Measurements from ENCODE around the gene SLC49A3. TPM values are rescaled to one million over a fixed set of nuclear protein-coding genes. Genes with fewer than 3 reads are reported as not detected.
"Not testable (repeated sequence)": the region's sequence is repeated elsewhere in the genome, so short reads cannot be mapped to it uniquely, and the experiment has no call there.

SLC49A3 gene
- total RNA-seq, 2 experiments from 2014 or later: not detected

DNA sequence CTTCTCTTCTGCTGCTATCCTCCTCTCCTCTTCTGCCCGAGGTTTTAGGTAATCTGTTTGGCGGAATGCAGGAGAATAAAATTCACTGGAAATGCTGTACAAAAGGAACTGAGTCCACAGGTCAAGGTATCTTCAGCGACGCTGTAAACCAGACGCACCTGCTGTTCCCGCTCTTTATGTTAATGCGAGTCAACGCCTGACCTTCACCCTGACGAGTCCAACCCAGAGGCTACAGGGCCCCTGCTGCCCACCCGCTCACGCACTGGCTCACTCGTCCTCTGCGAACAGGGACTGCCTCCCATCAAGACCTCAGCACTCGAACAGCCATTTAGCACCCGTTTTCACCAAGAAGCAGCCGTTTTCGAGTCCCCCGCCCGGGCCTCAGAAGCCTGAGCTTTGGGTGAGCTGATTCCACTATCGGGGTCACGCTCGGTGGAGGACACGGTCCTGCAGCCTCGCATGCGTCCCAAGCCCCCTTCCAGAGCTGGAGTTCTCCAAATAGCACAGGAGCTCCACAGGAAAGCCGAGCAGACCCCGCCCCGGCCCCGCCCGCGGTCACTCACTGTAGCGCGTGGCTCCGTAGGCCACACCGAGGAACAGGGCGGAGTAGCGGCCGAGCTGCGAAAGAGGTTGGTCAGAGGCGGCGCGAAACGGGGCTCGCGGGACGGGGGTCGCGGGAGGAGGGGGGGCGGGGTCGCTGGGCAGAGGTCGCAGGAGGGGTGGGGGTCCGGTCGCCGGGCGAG lies 15.4 kb downstream of the SLC49A3 start:
- peaks cover 38% of the 10 kb centered on the region for H3K36me3 ChIP-seq (ENCODE audit: insufficient read depth, low read length)
- BruUV-seq (replicated peaks): no TSS peak
- H2AFZ ChIP-seq (ENCODE audit: low read length): no peak overlapping the region; the same call in 1 of the 2 replicates
- no peak for TF ChIP-seq EZH2phosphoT487 (IDR thresholded peaks at IDR 0.05; ENCODE audit: borderline replicate concordance, low read depth, low read length)
- TF ChIP-seq, protein P1, sequence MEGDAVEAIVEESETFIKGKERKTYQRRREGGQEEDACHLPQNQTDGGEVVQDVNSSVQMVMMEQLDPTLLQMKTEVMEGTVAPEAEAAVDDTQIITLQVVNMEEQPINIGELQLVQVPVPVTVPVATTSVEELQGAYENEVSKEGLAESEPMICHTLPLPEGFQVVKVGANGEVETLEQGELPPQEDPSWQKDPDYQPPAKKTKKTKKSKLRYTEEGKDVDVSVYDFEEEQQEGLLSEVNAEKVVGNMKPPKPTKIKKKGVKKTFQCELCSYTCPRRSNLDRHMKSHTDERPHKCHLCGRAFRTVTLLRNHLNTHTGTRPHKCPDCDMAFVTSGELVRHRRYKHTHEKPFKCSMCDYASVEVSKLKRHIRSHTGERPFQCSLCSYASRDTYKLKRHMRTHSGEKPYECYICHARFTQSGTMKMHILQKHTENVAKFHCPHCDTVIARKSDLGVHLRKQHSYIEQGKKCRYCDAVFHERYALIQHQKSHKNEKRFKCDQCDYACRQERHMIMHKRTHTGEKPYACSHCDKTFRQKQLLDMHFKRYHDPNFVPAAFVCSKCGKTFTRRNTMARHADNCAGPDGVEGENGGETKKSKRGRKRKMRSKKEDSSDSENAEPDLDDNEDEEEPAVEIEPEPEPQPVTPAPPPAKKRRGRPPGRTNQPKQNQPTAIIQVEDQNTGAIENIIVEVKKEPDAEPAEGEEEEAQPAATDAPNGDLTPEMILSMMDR (conservative IDR thresholded peaks at IDR 0.05; ENCODE audit: low read length): no peak
- H3K79me2 ChIP-seq (ENCODE audit: insufficient read depth, low read depth, low read length): peaks cover 17% of the 10 kb centered on the region
- intact Hi-C loops (cut with micrococcal nuclease; ENCODE audit: unreplicated experiment): loop anchor here (1.0 to 10.0 kb wide), 3 partner anchors 199 to 1041 kb away; partner anchors contain the start of gene SLBP
- POLR2A ChIA-PET: no interaction called here
- H3K27ac ChIP-seq (ENCODE audit: low read depth, low read length, poor library complexity, severe bottlenecking): peak overlapping the region; percentile 51
- peak overlapping the region; percentile 98 for H3K4me3 ChIP-seq (ENCODE audit: low read depth, low read length, poor library complexity, severe bottlenecking)
- H3K9me3 ChIP-seq (ENCODE audit: low read length): no peaks in the 10 kb centered on the region
- H3K4me1 ChIP-seq (ENCODE audit: insufficient read depth, low read length, poor library complexity, severe bottlenecking): peaks cover 46% of the 10 kb centered on the region
- CTCF ChIA-PET (ENCODE audit: unreplicated experiment): no interaction called here
- no peaks in the 10 kb centered on the region for H3K9me2 ChIP-seq (ENCODE audit: insufficient read depth, low read length)
- H3K4me2 ChIP-seq (ENCODE audit: low read length): peak overlapping the region; percentile 96
- no peaks in the 10 kb centered on the region for H4K20me1 ChIP-seq (ENCODE audit: insufficient read depth, low read length)
- DNase-seq (ENCODE audit: low spot score): peak; percentile 32

GRCh38 chr4:671769-672168 lies 17.2 kb downstream of the SLC49A3 start:
- no peak overlapping the region for H2AFZ ChIP-seq (ENCODE audit: low read length)
- H3K36me3 ChIP-seq (ENCODE audit: insufficient read depth, low read length): peaks cover 38% of the 10 kb centered on the region
- TF ChIP-seq, protein P1 (conservative IDR thresholded peaks at IDR 0.05; ENCODE audit: low read length): no peak
- TF ChIP-seq EZH2phosphoT487 (IDR thresholded peaks at IDR 0.05; ENCODE audit: borderline replicate concordance, low read depth, low read length): no peak
- H3K4me2 ChIP-seq (ENCODE audit: low read length): no peak overlapping the region
- H3K9me2 ChIP-seq (ENCODE audit: insufficient read depth, low read length): no peaks in the 10 kb centered on the region
- CTCF ChIA-PET (ENCODE audit: unreplicated experiment): no interaction called here
- H3K4me3 ChIP-seq (ENCODE audit: low read depth, low read length, poor library complexity, severe bottlenecking): no peak overlapping the region
- no peaks in the 10 kb centered on the region for H4K20me1 ChIP-seq (ENCODE audit: insufficient read depth, low read length)
- DNase-seq (ENCODE audit: low spot score): no peak
- H3K4me1 ChIP-seq (ENCODE audit: insufficient read depth, low read length, poor library complexity, severe bottlenecking): peaks cover 28% of the 10 kb centered on the region
- intact Hi-C loops (cut with micrococcal nuclease; ENCODE audit: unreplicated experiment): loop anchor here (10.0 kb wide), 2 partner anchors 197 to 1043 kb away; partner anchors contain the start of gene SLBP
- H3K9me3 ChIP-seq (ENCODE audit: low read length): no peaks in the 10 kb centered on the region
- POLR2A ChIA-PET: no interaction called here
- peaks cover 17% of the 10 kb centered on the region for H3K79me2 ChIP-seq (ENCODE audit: insufficient read depth, low read depth, low read length)
- no TSS peak for BruUV-seq (replicated peaks)
- no peak overlapping the region for H3K27ac ChIP-seq (ENCODE audit: low read depth, low read length, poor library complexity, severe bottlenecking)

DNA sequence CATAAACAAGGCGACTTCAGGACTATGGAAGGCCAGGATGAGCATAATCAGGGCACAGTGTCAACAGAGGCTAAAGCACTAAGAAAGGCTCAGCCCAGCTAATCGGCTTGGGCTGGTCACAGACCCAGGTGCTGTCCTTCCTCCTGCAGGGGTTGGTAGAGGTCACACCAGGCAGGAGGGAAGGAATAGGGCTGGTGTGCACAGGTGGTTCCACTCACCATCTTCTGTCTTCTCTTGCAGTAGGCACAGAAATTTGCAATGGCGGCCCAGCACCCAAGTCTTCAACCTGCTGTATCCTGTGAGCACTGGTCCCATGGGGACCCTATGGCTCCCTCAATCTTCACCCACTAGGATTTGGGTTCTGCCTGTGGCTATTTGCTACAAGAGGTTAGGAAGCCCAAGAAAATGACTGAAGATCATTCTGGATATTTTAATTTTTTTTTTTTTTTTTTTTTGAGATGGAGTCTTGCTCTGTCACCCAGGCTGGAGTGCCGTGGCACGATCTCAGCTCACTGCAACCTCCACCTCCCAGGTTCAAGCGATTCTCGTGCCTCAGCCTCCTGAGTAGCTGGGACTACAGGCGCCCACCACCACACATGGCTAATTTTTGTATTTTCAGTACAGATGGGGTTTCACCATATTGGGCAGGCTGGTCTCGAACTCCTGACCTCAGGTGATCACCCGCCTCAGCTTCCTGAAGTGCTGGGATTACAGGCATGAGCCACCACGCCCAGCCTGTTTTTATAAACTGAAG lies 19.0 kb downstream of the SLC49A3 start:
- CTCF ChIA-PET (ENCODE audit: unreplicated experiment); DNase-seq (ENCODE audit: low spot score); H3K9me3 ChIP-seq (ENCODE audit: low read length); H3K27ac ChIP-seq (ENCODE audit: low read depth, low read length, poor library complexity, severe bottlenecking); H2AFZ ChIP-seq (ENCODE audit: low read length); POLR2A ChIA-PET; H4K20me1 ChIP-seq (ENCODE audit: insufficient read depth, low read length); H3K4me3 ChIP-seq (ENCODE audit: low read depth, low read length, poor library complexity, severe bottlenecking); BruUV-seq (replicated peaks); H3K9me2 ChIP-seq (ENCODE audit: insufficient read depth, low read length); H3K4me2 ChIP-seq (ENCODE audit: low read length): not testable (repeated sequence)
- peaks cover 10% of the 10 kb centered on the region for H3K4me1 ChIP-seq (ENCODE audit: insufficient read depth, low read length, poor library complexity, severe bottlenecking)
- H3K79me2 ChIP-seq (ENCODE audit: insufficient read depth, low read depth, low read length): peaks cover 17% of the 10 kb centered on the region
- peaks cover 38% of the 10 kb centered on the region for H3K36me3 ChIP-seq (ENCODE audit: insufficient read depth, low read length)
- intact Hi-C loops (cut with micrococcal nuclease; ENCODE audit: unreplicated experiment): loop anchor here (10.0 kb wide), 2 partner anchors 195 to 1045 kb away; partner anchors contain the start of gene SLBP

DNA sequence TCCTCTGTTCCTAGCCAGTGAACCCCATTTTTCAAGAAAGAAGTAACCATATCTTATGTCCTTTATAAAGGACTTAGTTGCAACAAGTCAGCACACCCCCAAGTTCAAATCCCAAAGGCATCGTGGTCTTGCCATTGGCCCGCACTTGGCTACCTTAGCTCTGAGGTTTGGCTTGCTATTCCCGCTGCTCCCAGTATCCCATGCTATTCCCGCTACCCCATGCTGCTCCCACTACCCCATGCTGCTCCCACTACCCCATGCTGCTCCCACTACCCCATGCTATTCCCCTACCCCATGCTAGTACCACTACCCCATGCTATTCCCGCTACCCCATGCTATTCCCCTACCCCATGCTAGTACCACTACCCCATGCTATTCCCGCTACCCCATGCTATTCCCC lies 20.7 kb downstream of the SLC49A3 start:
- H3K79me2 ChIP-seq (ENCODE audit: insufficient read depth, low read depth, low read length): peaks cover 12% of the 10 kb centered on the region
- H3K9me3 ChIP-seq (ENCODE audit: low read length); H3K4me3 ChIP-seq (ENCODE audit: low read depth, low read length, poor library complexity, severe bottlenecking); H3K4me1 ChIP-seq (ENCODE audit: insufficient read depth, low read length, poor library complexity, severe bottlenecking); DNase-seq (ENCODE audit: low spot score); H3K9me2 ChIP-seq (ENCODE audit: insufficient read depth, low read length); CTCF ChIA-PET (ENCODE audit: unreplicated experiment); intact Hi-C loops (cut with micrococcal nuclease; ENCODE audit: unreplicated experiment); H3K27ac ChIP-seq (ENCODE audit: low read depth, low read length, poor library complexity, severe bottlenecking); H2AFZ ChIP-seq (ENCODE audit: low read length); BruUV-seq (replicated peaks); POLR2A ChIA-PET; H3K4me2 ChIP-seq (ENCODE audit: low read length); H4K20me1 ChIP-seq (ENCODE audit: insufficient read depth, low read length): not testable (repeated sequence)
- H3K36me3 ChIP-seq (ENCODE audit: insufficient read depth, low read length): peaks cover 32% of the 10 kb centered on the region
